Sigmoid colon (tissue), 7 donors: Measurements from ENCODE around the gene SLC10A3. TPM values are rescaled to one million over a fixed set of nuclear protein-coding genes. Genes with fewer than 3 reads are reported as not detected.

Source experiments
- DNase-seq: peaks from one replicate; pipeline ENCODE4 v3.0.0-alpha.2; 2019
- H3K27ac ChIP-seq, 4 donors: fragments of 200-600 bp; sonication (generic); one replicate each; pipeline ENCODE4 v1.5.1; 2016 to 2019; ENCODE audit warnings: mild to moderate bottlenecking in 1 of 4
- H3K27me3 ChIP-seq, 3 donors: fragments of 200-600 bp; sonication (generic); one replicate each; pipeline ENCODE4 v1.5.1; 2019; ENCODE audit warnings: mild to moderate bottlenecking in 1 of 3
- H3K36me3 ChIP-seq, 4 donors: fragments of 200-600 bp; sonication (generic); one replicate each; pipeline ENCODE4 v1.5.1; 2016 to 2019
- H3K4me1 ChIP-seq, 4 donors: fragments of 200-600 bp; sonication (generic); one replicate each; pipeline ENCODE4 v1.5.1; 2017 to 2019
- H3K4me3 ChIP-seq, 4 donors: fragments of 200-600 bp; sonication (generic); one replicate each; pipeline ENCODE4 v1.5.1; 2017 to 2019; ENCODE audit warnings: mild to moderate bottlenecking in 2 of 4, moderate library complexity in 1 of 4
- H3K9me3 ChIP-seq, 4 donors: fragments of 200-600 bp in 3 of 4; sonication (generic) in 3 of 4; one replicate each; pipeline versions ENCODE4 v1.5.1 to v1.6.1; 2013 to 2019
- EP300 ChIP-seq, 4 donors: sonication (generic); formaldehyde crosslinking; IDR thresholded peaks; one replicate each; pipeline ENCODE4 v1.6.1; 2017; ENCODE audit warnings: antibody characterized with exemption in 4 of 4
- POLR2A ChIP-seq, 2 donors: fragments of 450-650 bp; IDR thresholded peaks; one replicate each; pipeline ENCODE4 v1.6.1; 2016; ENCODE audit warnings: antibody characterized with exemption in 2 of 2, mild to moderate bottlenecking in 2 of 2, moderate library complexity in 2 of 2
- POLR2AphosphoS5 ChIP-seq, 4 donors: sonication (generic); formaldehyde crosslinking; IDR thresholded peaks; one replicate each; pipeline ENCODE4 v1.6.1; 2017; ENCODE audit warnings: antibody characterized with exemption in 4 of 4
- WGBS, 2 donors: extraction: QIAGEN DNeasy Blood & Tissue Kit; methylation state at CpG; one replicate each; pipeline ENCODE4 v1.1.7; 2013; 5-methylcytosine and 5-hydroxymethylcytosine counted together
- intact Hi-C: fragments of 100-400 bp; cut with DNase I; formaldehyde crosslinking; loops from one replicate; pipeline ENCODE4 v1.15.1; 2023
- polyA plus RNA-seq, 3 donors: library from polyadenylated mRNA; stranded (reverse); fragments of 200-250 nt; gene quantifications; one replicate each; pipeline ENCODE4 v1.2.3, GENCODE V29; 2013
- total RNA-seq, 4 donors: library from RNA; depleted of rRNA; stranded (reverse); fragments of >200 nt; gene quantifications; one replicate each; pipeline ENCODE4 v1.1.0, GENCODE V29; 2016
- TF ChIP-seq, protein P1 (sequence below), 4 experiments: fragments of 450-650 bp in 3 of 4; fragments of 200-600 bp in 1 of 4; IDR thresholded peaks; one replicate each; pipeline ENCODE4 v1.5.1; 2016 to 2019; ENCODE audit warnings: antibody characterized with exemption in 4 of 4, mild to moderate bottlenecking in 3 of 4, moderate library complexity in 2 of 4
- donor health status: healthy with polysubstance abuse.
- donor health status: Bipolar disorder and iron deficiency.
- donor health status: healthy.

SLC10A3 gene
- total and polyA plus RNA-seq, 7 donors: 12.9 to 28.8 (median 18.6) TPM

DNA sequence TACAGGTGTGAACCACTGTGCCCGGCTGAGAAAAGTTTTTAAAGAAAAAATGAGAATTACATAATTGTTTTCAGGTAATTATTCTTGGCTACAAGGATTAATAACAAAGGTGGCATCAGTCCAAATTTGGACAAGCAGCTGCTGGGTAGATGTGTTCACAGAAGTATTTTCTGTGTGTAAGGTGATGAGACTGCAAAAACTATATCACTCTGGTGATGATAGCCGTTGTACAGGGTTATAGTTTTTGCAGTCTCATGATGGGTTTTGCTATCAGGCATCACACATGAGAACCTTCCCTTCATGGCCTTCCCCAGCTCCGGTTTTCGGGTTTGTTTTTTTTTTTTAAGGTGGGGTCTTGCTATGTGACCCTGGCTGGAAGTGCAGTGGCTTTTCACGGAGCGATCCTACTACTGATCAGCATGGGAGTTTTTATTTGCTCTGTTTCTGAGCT lies 5.1 kb upstream of the SLC10A3 start:
- 75 to 90% methylated on average over 6 of the region's 6 CpGs for WGBS, 2 donors
- Histone ChIP-seq H3K27ac (no peak overlapping the region), H3K4me1 (no peaks in the 10 kb centered on the region), H3K27me3 (no peaks in the 10 kb centered on the region), H3K4me3 (no peak overlapping the region), H3K9me3 (no peaks in the 10 kb centered on the region), H3K36me3 (no peaks in the 10 kb centered on the region)
- TF ChIP-seq EP300 (IDR thresholded peaks at IDR 0.05) (no peak), POLR2A (IDR thresholded peaks at IDR 0.05) (no peak), POLR2AphosphoS5 (IDR thresholded peaks at IDR 0.05) (no peak)
- TF ChIP-seq, protein P1, sequence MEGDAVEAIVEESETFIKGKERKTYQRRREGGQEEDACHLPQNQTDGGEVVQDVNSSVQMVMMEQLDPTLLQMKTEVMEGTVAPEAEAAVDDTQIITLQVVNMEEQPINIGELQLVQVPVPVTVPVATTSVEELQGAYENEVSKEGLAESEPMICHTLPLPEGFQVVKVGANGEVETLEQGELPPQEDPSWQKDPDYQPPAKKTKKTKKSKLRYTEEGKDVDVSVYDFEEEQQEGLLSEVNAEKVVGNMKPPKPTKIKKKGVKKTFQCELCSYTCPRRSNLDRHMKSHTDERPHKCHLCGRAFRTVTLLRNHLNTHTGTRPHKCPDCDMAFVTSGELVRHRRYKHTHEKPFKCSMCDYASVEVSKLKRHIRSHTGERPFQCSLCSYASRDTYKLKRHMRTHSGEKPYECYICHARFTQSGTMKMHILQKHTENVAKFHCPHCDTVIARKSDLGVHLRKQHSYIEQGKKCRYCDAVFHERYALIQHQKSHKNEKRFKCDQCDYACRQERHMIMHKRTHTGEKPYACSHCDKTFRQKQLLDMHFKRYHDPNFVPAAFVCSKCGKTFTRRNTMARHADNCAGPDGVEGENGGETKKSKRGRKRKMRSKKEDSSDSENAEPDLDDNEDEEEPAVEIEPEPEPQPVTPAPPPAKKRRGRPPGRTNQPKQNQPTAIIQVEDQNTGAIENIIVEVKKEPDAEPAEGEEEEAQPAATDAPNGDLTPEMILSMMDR (IDR thresholded peaks at IDR 0.05): no peak
- DNase-seq: no peak
- intact Hi-C loops: no loop called here

- no peaks in the 10 kb centered on the region for H3K27me3 ChIP-seq
- H3K27ac ChIP-seq: no peak overlapping the region
- WGBS, 2 donors: 83 to 90% methylated on average over 3 of the region's 3 CpGs
- TF ChIP-seq POLR2A (IDR thresholded peaks at IDR 0.05) (no peak), POLR2AphosphoS5 (IDR thresholded peaks at IDR 0.05) (no peak), EP300 (IDR thresholded peaks at IDR 0.05) (no peak)
- TF ChIP-seq, protein P1 (IDR thresholded peaks at IDR 0.05): no peak
- H3K9me3 ChIP-seq: no peaks in the 10 kb centered on the region
- no peak overlapping the region for H3K4me3 ChIP-seq
- peaks cover 0 to 2% (median 0%) of the 10 kb centered on the region in 4 donors for H3K4me1 ChIP-seq
- intact Hi-C loops: no loop called here
- no peaks in the 10 kb centered on the region for H3K36me3 ChIP-seq
- DNase-seq: no peak
These were observed 4.3 kb upstream of the SLC10A3 start for GRCh38 chrX:154494715-154495114.

- Histone ChIP-seq H3K4me1 (peaks cover 0 to 32% (median 17%) of the 10 kb centered on the region in 4 donors), H3K27ac (peak overlapping the region; percentile 90 to 98 (median 94)), H3K9me3 (no peaks in the 10 kb centered on the region), H3K36me3 (peaks cover 0 to 3% (median 0%) of the 10 kb centered on the region in 4 donors), H3K4me3 (peak overlapping the region; percentile 41 to 77 (median 70)), H3K27me3 (no peaks in the 10 kb centered on the region)
- peak; percentile 82 for DNase-seq
- intact Hi-C loops: loop anchor here (1.0 kb wide), 1 partner anchor 26 kb away; the partner anchor contains the start of gene FAM3A
- 0 to 1% methylated on average over 19 of the region's 19 CpGs for WGBS, 2 donors
- TF ChIP-seq POLR2AphosphoS5 (IDR thresholded peaks at IDR 0.05) (no peak), POLR2A (IDR thresholded peaks at IDR 0.05) (no peak), EP300 (IDR thresholded peaks at IDR 0.05) (no peak)
- TF ChIP-seq, protein P1 (IDR thresholded peaks at IDR 0.05): no peak
These were observed 412 bp downstream of the SLC10A3 start for GRCh38 chrX:154490021-154490413.

GRCh38 chrX:154489182-154489581 lies 1.2 kb downstream of the SLC10A3 start:
- H3K27me3 ChIP-seq: no peaks in the 10 kb centered on the region

More at GRCh38 chrX:154489182-154489581, 1.2 kb downstream of the SLC10A3 start:
- TF ChIP-seq POLR2AphosphoS5 (IDR thresholded peaks at IDR 0.05) (no peak), POLR2A (IDR thresholded peaks at IDR 0.05) (no peak), EP300 (IDR thresholded peaks at IDR 0.05) (no peak)
- TF ChIP-seq, protein P1 (IDR thresholded peaks at IDR 0.05): no peak
- intact Hi-C loops: loop anchor here (5.0 kb wide), 3 partner anchors 43 to 92 kb away; partner anchors contain the start of genes GDI1 and RPL10
- Histone ChIP-seq H3K27ac (peak overlapping the region; percentile 90 to 98 (median 94)), H3K4me1 (peaks cover 0 to 33% (median 22%) of the 10 kb centered on the region in 4 donors), H3K9me3 (no peaks in the 10 kb centered on the region), H3K4me3 (peak overlapping the region in 1 of 4 donors; percentile 75), H3K36me3 (peaks cover 0 to 11% (median 0%) of the 10 kb centered on the region in 4 donors)
- DNase-seq: no peak
- WGBS, 2 donors: 92% methylated on average over 4 of the region's 4 CpGs
